HepG2 (cell line): Measurements from ENCODE around the gene MGAT5. TPM values are rescaled to one million over a fixed set of nuclear protein-coding genes. Genes with fewer than 3 reads are reported as not detected.

Source experiments
- ATAC-seq: fragments of 200-7000 bp; cut with Tn5 transposase; 3 replicates; pipeline ENCODE4 v1.9.1; 2020; ENCODE audit warnings: mild to moderate bottlenecking, moderate library complexity
- BruUV-seq: library from RNA; stranded (reverse); fragments of 400-500 nt; replicated peaks from 2 replicates; lab custom pipeline; 2021; lab: Mats Ljungman, UMichigan
- CTCF ChIA-PET: fragments of 300-600 bp; formaldehyde crosslinking; extraction: SDS; loops from one replicate; lab custom pipeline; 2021; ENCODE audit warnings: low total read pairs, inconsistent platforms, low intra/inter-chr PET ratio; lab: Yijun Ruan, JAX
- POLR2A ChIA-PET: fragments of 350-600 bp; sonication (Branson Sonifier 250); formaldehyde crosslinking; loops from one replicate; lab custom pipeline; 2020; ENCODE audit warnings: antibody characterized with exemption, inconsistent platforms; lab: Yijun Ruan, JAX
- DNase-seq: peaks from one replicate; pipeline ENCODE4 v3.0.0-alpha.2; 2015; ENCODE audit warnings: low spot score
- FAIRE-seq: peaks from 3 replicates; lab custom pipeline; 2011; peaks lifted over from hg19 to GRCh38; lab: Jason Lieb, UNC
- H2AFZ ChIP-seq: one replicate; pipeline ENCODE4 v1.6.1; 2011; ENCODE audit warnings: low read length, inconsistent platforms
- H3K27ac ChIP-seq: fragments of 300-600 bp; 3 replicates; pipeline ENCODE4 v1.8.0; 2011; ENCODE audit warnings: mixed run types, mild to moderate bottlenecking, mixed read lengths, low read length, inconsistent platforms; ENCODE audit not compliant: insufficient read depth; ENCODE audit errors: extremely low read length
- H3K27me3 ChIP-seq, 2 experiments: fragments of 200-600 bp in 1 of 2; 2 replicates in 1 of 2; 3 replicates in 1 of 2; pipeline versions ENCODE4 v1.6.0 to v1.8.0; 2011; ENCODE audit warnings: low read length in 2 of 2, mild to moderate bottlenecking in 2 of 2, moderate library complexity in 2 of 2, inconsistent platforms in 1 of 2; ENCODE audit not compliant: insufficient read depth in 2 of 2, control insufficient read depth in 1 of 2
- H3K36me3 ChIP-seq, 2 experiments: fragments of 200-600 bp in 1 of 2; replicated peaks in 1 of 2; 2 replicates in 1 of 2; 3 replicates in 1 of 2; pipeline versions ENCODE4 v1.5.1 to v1.8.0; 2011; ENCODE audit warnings: low read length in 2 of 2, inconsistent platforms in 1 of 2; ENCODE audit not compliant: insufficient read depth in 2 of 2, control insufficient read depth in 1 of 2
- H3K4me1 ChIP-seq: 2 replicates; pipeline ENCODE4 v1.5.1; 2012; ENCODE audit warnings: low read length, inconsistent platforms; ENCODE audit not compliant: insufficient read depth
- H3K4me2 ChIP-seq: 2 replicates; pipeline ENCODE4 v1.6.0; 2011; ENCODE audit warnings: low read depth, low read length, inconsistent platforms
- H3K4me3 ChIP-seq, 3 experiments: fragments of 200-600 bp in 1 of 3; sonication (generic), shearing (Covaris generic) in 1 of 3; replicated peaks in 1 of 3; 2 replicates each; pipeline ENCODE4 v1.5.1; 2011 to 2016; ENCODE audit warnings: low read length in 3 of 3, inconsistent platforms in 2 of 3, low read depth in 2 of 3, mild to moderate bottlenecking in 2 of 3, control low read depth in 1 of 3, mixed read lengths in 1 of 3; ENCODE audit not compliant: insufficient read depth in 1 of 3
- H3K79me2 ChIP-seq: one replicate; pipeline ENCODE4 v1.6.1; 2011; ENCODE audit warnings: low read length, inconsistent platforms; ENCODE audit not compliant: insufficient read depth
- H3K9ac ChIP-seq: 2 replicates; pipeline ENCODE4 v1.6.0; 2011; ENCODE audit warnings: mild to moderate bottlenecking, low read depth, low read length, inconsistent platforms; ENCODE audit not compliant: insufficient read depth
- H3K9me3 ChIP-seq: 2 replicates; pipeline ENCODE4 v1.5.1; 2012; ENCODE audit warnings: mild to moderate bottlenecking, low read length
- H4K20me1 ChIP-seq: 2 replicates; pipeline ENCODE4 v1.6.0; 2011; ENCODE audit warnings: inconsistent platforms, mild to moderate bottlenecking, low read length, moderate library complexity; ENCODE audit not compliant: insufficient read depth
- AGO2 ChIP-seq: fragments of 200-400 bp; formaldehyde crosslinking; optimal IDR thresholded peaks from 2 replicates; pipeline ENCODE3; 2017; ENCODE audit warnings: mild to moderate bottlenecking, low read depth, low read length, moderate library complexity
- ATF1 ChIP-seq: IDR thresholded peaks from 2 replicates; pipeline ENCODE4 v1.6.1; 2016; ENCODE audit warnings: mild to moderate bottlenecking, control low read depth
- RBM22 ChIP-seq: fragments of 200-400 bp; formaldehyde crosslinking; optimal IDR thresholded peaks from 2 replicates; pipeline ENCODE3; 2017; ENCODE audit warnings: mild to moderate bottlenecking, low read length, moderate library complexity
- TEAD3 ChIP-seq: optimal IDR thresholded peaks from 2 replicates; pipeline ENCODE3; 2016; ENCODE audit warnings: borderline replicate concordance
- ZNF543 ChIP-seq: sonication (generic); formaldehyde crosslinking; IDR thresholded peaks from 2 replicates; pipeline ENCODE4 v1.4.0; 2020; ENCODE audit warnings: mild to moderate bottlenecking, missing genetic modification reagents
- ZNF816 ChIP-seq: sonication (generic); formaldehyde crosslinking; IDR thresholded peaks from 2 replicates; pipeline ENCODE4 v1.8.0; 2022; ENCODE audit warnings: missing genetic modification reagents, mild to moderate bottlenecking, borderline replicate concordance
- WGBS: methylation state at CpG from one replicate; pipeline ENCODE4 v1.1.6; 2017; ENCODE audit warnings: low lambda C conversion rate; 5-methylcytosine and 5-hydroxymethylcytosine counted together
- in situ Hi-C: cut with HindIII; loops from 2 replicates; pipeline ENCODE4 v1.10.0; 2017; ENCODE audit warnings: low pct_unique_long_range_greater_than_20kb; ENCODE audit not compliant: extremely low pct_ligation_motif_present
- intact Hi-C: fragments of 100-400 bp; cut with micrococcal nuclease; formaldehyde crosslinking; loops from one replicate; pipeline ENCODE4 v1.10.0; 2022; ENCODE audit not compliant: unreplicated experiment
- polyA plus RNA-seq, 8 experiments: library from polyadenylated mRNA; depleted of rRNA in 3 of 8; stranded (reverse) in 7 of 8; unstranded in 1 of 8; fragments of >200 nt; fragmentation: Illumina TruSeq in 4 of 8; extraction: Trizol in 4 of 8; gene quantifications; 2 replicates each; pipeline versions ENCODE4 v1.2.1 to v1.2.3, GENCODE V29; 2011 to 2016; ENCODE audit warnings: low read depth in 4 of 8, missing spikeins in 1 of 8, mixed read lengths in 1 of 8; ENCODE audit not compliant: insufficient read depth in 1 of 8
- total RNA-seq, 5 experiments: library from RNA; depleted of rRNA; stranded (reverse); fragments of >200 nt; fragmentation: Illumina TruSeq; extraction: Trizol; gene quantifications; 2 replicates each; pipeline ENCODE4 v1.2.3, GENCODE V29; 2016; ENCODE audit warnings: low read depth in 1 of 5
- TF ChIP-seq, protein P1 (sequence below): sonication (generic); formaldehyde crosslinking; conservative IDR thresholded peaks from 2 replicates; pipeline ENCODE4 v1.8.1; 2023; ENCODE audit warnings: missing genetic modification reagents
- TF ChIP-seq, protein P2 (sequence below): sonication (generic); formaldehyde crosslinking; IDR thresholded peaks from 2 replicates; pipeline ENCODE4 v1.5.1; 2020; ENCODE audit warnings: missing genetic modification reagents, mild to moderate bottlenecking, borderline replicate concordance

MGAT5 gene
- total and polyA plus RNA-seq, 2 of the 13 experiments (the other 11 are each of a cell fraction or from before 2014, with no cell fraction given) = 33.1 to 60.2 TPM

DNA sequence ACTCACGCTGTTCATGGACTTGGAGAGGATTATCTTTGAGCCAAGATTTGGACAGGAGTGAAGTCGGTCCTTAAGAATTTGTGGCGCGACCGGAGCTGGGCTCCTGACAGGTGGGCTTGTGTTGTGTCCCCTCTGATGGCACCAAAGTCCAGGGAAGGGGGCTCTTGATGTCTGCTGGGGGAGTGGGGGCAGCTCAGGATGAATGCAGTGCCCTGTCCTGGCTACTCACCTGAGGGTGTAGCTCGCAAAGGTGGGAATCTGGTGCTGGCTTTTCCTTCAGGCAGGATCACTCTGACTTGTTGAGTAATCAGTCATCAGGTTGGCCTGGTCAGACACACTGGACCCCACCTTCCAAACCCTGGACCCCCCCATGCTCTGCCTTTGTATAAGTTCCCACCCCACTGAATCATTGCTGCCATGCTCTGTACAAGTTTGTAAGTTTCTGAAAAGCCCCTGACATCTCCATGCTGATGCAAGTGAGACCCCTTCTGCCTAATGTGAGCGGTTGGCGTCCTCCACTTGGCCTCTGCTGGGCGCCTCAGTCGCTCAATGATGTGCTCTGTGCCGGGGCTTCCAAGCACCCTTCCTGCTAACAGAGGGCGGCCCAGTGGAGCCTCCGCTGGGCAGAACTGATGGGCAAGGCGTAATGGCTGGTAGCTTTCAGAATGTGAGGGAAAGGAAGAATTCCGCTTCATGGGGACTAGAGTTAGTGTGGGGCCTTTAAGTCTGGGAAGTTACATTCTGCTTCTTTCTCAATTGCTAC, 196.1 kb downstream of the MGAT5 start:
- ATAC-seq = peak; percentile 9
- BruUV-seq = no TSS peak

More for the DNA sequence above, 196.1 kb downstream of the MGAT5 start:
- CTCF ChIA-PET = interaction anchor here (1.2 to 3.0 kb wide), 12 partner anchors 17 to 564 kb away, joined by 3 to 52 read pairs (median 8); no protein-coding TSS in a partner anchor
- intact Hi-C loops = loop anchor here (2.0 kb wide), 1 partner anchor 17 kb away; no protein-coding TSS in a partner anchor
- Histone ChIP-seq H3K4me1 (peaks cover 24% of the 10 kb centered on the region), H3K27ac (peak overlapping the region; percentile 11), H3K79me2 (peaks cover 3% of the 10 kb centered on the region), H3K27me3 (no peaks in the 10 kb centered on the region), H3K36me3 (peaks cover 48 to 72% of the 10 kb centered on the region in 2 experiments), H3K9ac (no peak overlapping the region), H4K20me1 (peaks cover 3% of the 10 kb centered on the region; the same call in 1 of the 2 replicates), H2AFZ (no peak overlapping the region), H3K9me3 (no peaks in the 10 kb centered on the region), H3K4me3 (no peak overlapping the region), H3K4me2 (no peak overlapping the region)
- no peak for FAIRE-seq
- no peak for DNase-seq
- TF ChIP-seq ZNF816 (CRISPR knock-in tag) = 0 out of 2 replicates have a peak, but pooled peaks have one; percentile 53
- TF ChIP-seq RBM22 = peak; percentile 63
- TF ChIP-seq ZNF543 (CRISPR knock-in tag) = 0 out of 2 replicates have a peak, but pooled peaks have one; percentile 31
- TF ChIP-seq, protein P1, sequence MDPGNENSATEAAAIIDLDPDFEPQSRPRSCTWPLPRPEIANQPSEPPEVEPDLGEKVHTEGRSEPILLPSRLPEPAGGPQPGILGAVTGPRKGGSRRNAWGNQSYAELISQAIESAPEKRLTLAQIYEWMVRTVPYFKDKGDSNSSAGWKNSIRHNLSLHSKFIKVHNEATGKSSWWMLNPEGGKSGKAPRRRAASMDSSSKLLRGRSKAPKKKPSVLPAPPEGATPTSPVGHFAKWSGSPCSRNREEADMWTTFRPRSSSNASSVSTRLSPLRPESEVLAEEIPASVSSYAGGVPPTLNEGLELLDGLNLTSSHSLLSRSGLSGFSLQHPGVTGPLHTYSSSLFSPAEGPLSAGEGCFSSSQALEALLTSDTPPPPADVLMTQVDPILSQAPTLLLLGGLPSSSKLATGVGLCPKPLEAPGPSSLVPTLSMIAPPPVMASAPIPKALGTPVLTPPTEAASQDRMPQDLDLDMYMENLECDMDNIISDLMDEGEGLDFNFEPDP (CRISPR knock-in tag) = 0 out of 2 replicates have a peak, but pooled peaks have one; percentile 21
- TF ChIP-seq TEAD3 = no peak
- TF ChIP-seq ATF1 (CRISPR knock-in tag) = no peak
- TF ChIP-seq, protein P2, sequence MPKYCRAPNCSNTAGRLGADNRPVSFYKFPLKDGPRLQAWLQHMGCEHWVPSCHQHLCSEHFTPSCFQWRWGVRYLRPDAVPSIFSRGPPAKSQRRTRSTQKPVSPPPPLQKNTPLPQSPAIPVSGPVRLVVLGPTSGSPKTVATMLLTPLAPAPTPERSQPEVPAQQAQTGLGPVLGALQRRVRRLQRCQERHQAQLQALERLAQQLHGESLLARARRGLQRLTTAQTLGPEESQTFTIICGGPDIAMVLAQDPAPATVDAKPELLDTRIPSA = no peak
- peak; percentile 49 for TF ChIP-seq AGO2
- POLR2A ChIA-PET = interaction anchor here (0.6 to 4.3 kb wide), 2 partner anchors 18 to 38 kb away, joined by 5 to 26 read pairs; no protein-coding TSS in a partner anchor
- WGBS = 96% methylated on average over 14 of the region's 15 CpGs
- in situ Hi-C loops = loop anchor here (10.0 kb wide), 2 partner anchors 325 to 565 kb away; no protein-coding TSS in a partner anchor
